ENCODE measurements around the gene JCAD. TPM values are rescaled to one million over a fixed set of nuclear protein-coding genes. Genes with fewer than 3 reads are reported as not detected.

JCAD gene
- total RNA-seq, 2 donors from 2014 or later = 94.8 to 113 TPM

GRCh38 chr10:30074933-30075332 is 15.5 kb upstream of the JCAD start:
- no peak for DNase-seq (ENCODE audit: low spot score)
- intact Hi-C loops (cut with DNase I) = no loop called here

GRCh38 chr10:30074090-30074489 is 14.7 kb upstream of the JCAD start:
- intact Hi-C loops (cut with DNase I) = no loop called here
- DNase-seq (ENCODE audit: low spot score) = no peak

GRCh38 chr10:30073767-30074060 is 14.3 kb upstream of the JCAD start:
- intact Hi-C loops (cut with DNase I) = no loop called here
- no peak for DNase-seq (ENCODE audit: low spot score)

- intact Hi-C loops (cut with DNase I) = no loop called here
- DNase-seq (ENCODE audit: low spot score) = no peak
These were observed 13.8 kb upstream of the JCAD start for GRCh38 chr10:30073045-30073766.

- intact Hi-C loops (cut with DNase I) = no loop called here
- DNase-seq (ENCODE audit: low spot score) = no peak
These were observed 12.7 kb upstream of the JCAD start for GRCh38 chr10:30072068-30072467.

- intact Hi-C loops (cut with DNase I) = no loop called here
- no peak for DNase-seq (ENCODE audit: low spot score)
These were observed 10.8 kb upstream of the JCAD start for GRCh38 chr10:30070001-30070685.

- intact Hi-C loops (cut with DNase I) = no loop called here
- no peak for DNase-seq (ENCODE audit: low spot score)
These were observed 9.3 kb upstream of the JCAD start for GRCh38 chr10:30068492-30069223.

- no peak for DNase-seq (ENCODE audit: low spot score)
- intact Hi-C loops (cut with DNase I) = no loop called here
These were observed 3.7 kb upstream of the JCAD start for GRCh38 chr10:30063099-30063498.

- DNase-seq (ENCODE audit: low spot score) = no peak
- intact Hi-C loops (cut with DNase I) = no loop called here
These were observed 3.2 kb upstream of the JCAD start for GRCh38 chr10:30062582-30062981.

GRCh38 chr10:30062090-30062489 is 2.7 kb upstream of the JCAD start:
- intact Hi-C loops (cut with DNase I) = no loop called here
- DNase-seq (ENCODE audit: low spot score) = no peak

- DNase-seq (ENCODE audit: low spot score) = no peak
- intact Hi-C loops (cut with DNase I) = loop anchor here in 1 of 2 donors (5.0 kb wide), 1 partner anchor 124 kb away; no protein-coding TSS in a partner anchor
These were observed 735 bp downstream of the JCAD start for GRCh38 chr10:30058570-30059132.

GRCh38 chr10:30057894-30058556 is 1.4 kb downstream of the JCAD start:
- DNase-seq (ENCODE audit: low spot score) = no peak
- intact Hi-C loops (cut with DNase I) = loop anchor here in 1 of 2 donors (5.0 kb wide), 1 partner anchor 124 kb away; no protein-coding TSS in a partner anchor

GRCh38 chr10:30057421-30057841 is 2.0 kb downstream of the JCAD start:
- DNase-seq (ENCODE audit: low spot score) = no peak
- intact Hi-C loops (cut with DNase I) = loop anchor here in 1 of 2 donors (5.0 kb wide), 1 partner anchor 125 kb away; no protein-coding TSS in a partner anchor

- no peak for DNase-seq (ENCODE audit: low spot score)
- intact Hi-C loops (cut with DNase I) = loop anchor here in 1 of 2 donors (5.0 kb wide), 1 partner anchor 125 kb away; no protein-coding TSS in a partner anchor
These were observed 2.5 kb downstream of the JCAD start for GRCh38 chr10:30056767-30057355.

GRCh38 chr10:30056281-30056680 is 3.1 kb downstream of the JCAD start:
- intact Hi-C loops (cut with DNase I) = loop anchor here in 1 of 2 donors (5.0 kb wide), 1 partner anchor 126 kb away; no protein-coding TSS in a partner anchor
- no peak for DNase-seq (ENCODE audit: low spot score)

- intact Hi-C loops (cut with DNase I) = loop anchor here in 1 of 2 donors (5.0 kb wide), 1 partner anchor 127 kb away; no protein-coding TSS in a partner anchor
- DNase-seq (ENCODE audit: low spot score) = no peak
These were observed 4.1 kb downstream of the JCAD start for GRCh38 chr10:30055226-30055662.

GRCh38 chr10:30052062-30052461 is 7.3 kb downstream of the JCAD start:
- intact Hi-C loops (cut with DNase I) = loop anchor here in 1 of 2 donors (1.0 kb wide), 1 partner anchor 9 kb away; no protein-coding TSS in a partner anchor
- DNase-seq (ENCODE audit: low spot score) = no peak

- no peak for DNase-seq (ENCODE audit: low spot score)
- intact Hi-C loops (cut with DNase I) = no loop called here
These were observed 8.2 kb downstream of the JCAD start for GRCh38 chr10:30051220-30051619.

GRCh38 chr10:30050411-30050810 is 9.0 kb downstream of the JCAD start:
- intact Hi-C loops (cut with DNase I) = no loop called here
- DNase-seq (ENCODE audit: low spot score) = no peak

All from posterior vena cava (tissue), 2 donors.